HG02610 (cell line): ENCODE results near the gene BRD1.
"Not testable (repeated sequence)": the region's sequence is repeated elsewhere in the genome, so short reads cannot be mapped to it uniquely, and the experiment has no call there.

ENCODE experiments used
- ATAC-seq: cut with Tn5 transposase; IDR thresholded peaks from one replicate; pipeline ENCODE4 v1.9.1; 2021; ENCODE audit warnings: mild to moderate bottlenecking, moderate library complexity; ENCODE audit not compliant: unreplicated experiment

Gene BRD1

DNA sequence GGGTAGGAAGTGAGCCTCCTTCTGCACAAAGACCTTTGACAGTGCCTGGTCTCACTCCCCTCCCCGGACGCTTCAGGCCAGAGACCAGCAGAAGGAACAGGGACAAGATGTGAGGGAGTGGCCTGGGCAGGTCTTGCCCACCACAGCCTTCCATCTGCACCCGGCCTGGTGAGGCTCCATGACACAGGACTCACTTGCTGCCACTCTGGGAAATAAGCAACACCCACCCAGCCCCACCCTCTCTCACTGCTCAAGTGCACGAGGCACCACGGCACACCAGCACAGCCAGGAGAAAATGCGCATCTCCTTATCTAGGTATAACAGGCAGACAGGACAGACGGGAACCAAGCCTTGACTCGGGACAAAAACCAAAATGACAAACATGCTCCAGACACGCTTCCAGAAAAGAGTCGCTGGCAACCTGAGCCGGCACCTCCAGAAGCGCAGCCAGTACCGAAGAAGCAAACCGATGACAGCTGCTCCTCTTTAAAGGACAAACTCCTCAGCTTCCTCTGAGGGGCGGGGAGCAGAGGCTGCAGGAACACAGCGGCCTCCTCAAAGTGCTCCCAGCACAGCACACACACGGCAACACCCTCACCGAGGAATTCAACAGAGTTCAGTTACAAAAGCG is 41.7 kb downstream of the BRD1 start:
- no peak for ATAC-seq

DNA sequence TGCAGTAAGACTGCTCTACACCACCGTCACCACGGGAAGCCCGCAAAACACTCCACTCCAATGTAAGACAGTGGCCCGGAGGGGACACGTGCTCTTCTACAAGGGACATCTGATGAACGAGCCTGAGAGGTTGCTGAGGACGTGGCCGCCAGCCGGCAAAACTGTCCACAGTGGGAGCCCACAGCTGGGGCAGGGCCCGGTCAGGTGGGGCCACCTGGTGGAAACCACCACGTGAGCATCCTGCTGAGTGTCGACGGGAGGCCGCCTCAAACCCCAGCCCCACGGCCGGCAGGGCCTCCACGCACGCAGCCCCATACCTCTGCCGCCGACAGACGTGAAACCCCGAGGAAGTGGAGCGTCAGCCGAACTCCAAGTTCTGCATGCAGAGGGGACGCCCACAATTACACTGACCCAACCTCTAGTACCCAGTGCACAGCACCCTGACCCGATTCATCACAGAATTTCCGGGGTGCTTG is 42.6 kb downstream of the BRD1 start:
- ATAC-seq, result no peak

DNA sequence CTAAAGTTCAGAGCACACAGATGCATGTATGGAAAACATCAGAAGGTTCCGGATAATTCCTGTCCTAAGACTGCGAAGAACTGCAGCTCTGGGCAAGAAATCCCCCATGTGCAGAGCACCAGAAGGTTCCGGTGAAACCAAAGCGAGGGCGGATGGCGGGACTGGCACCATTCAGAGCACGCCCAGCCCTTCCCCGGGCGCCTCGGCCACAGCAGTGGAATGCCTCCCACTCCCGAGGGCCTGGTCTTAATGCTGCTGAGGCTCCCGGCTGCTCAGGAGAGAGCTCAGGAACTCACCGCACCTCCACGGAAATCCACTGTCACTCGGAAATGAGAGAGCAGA is 43.1 kb downstream of the BRD1 start:
- ATAC-seq, result no peak

DNA sequence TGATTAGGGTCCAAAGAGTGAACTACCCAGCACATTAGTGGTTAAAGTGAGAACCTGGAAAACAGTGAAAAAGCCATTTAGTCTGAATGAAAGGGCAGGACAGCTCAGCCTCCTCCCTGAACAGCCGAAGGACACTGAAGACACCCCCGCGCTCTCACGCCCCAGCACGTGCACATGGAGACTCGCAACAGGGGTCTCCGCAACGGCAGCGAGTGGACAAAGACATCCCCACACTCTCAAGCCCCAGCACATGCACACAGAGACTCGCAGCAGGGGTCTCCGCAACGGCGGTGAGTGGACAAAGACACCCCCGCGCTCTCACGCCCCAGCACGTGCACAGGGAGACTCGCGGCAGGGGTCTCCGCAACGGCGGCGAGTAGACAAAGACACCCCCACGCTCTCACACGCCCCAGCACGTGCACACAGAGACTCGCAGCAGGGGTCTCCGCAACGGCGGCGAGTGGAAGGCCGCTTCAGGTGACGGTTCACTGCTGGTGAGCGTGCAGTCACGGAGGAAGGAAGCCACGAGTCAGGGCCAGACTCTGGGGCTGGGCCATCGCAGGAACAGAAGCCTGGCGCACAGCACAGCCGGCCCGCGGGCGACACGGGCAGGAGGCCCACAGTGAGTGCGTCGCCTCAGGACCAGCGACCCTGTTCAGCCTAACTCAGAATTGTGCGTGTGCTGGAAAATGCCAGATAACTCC is 43.6 kb downstream of the BRD1 start:
- no peak for ATAC-seq

DNA sequence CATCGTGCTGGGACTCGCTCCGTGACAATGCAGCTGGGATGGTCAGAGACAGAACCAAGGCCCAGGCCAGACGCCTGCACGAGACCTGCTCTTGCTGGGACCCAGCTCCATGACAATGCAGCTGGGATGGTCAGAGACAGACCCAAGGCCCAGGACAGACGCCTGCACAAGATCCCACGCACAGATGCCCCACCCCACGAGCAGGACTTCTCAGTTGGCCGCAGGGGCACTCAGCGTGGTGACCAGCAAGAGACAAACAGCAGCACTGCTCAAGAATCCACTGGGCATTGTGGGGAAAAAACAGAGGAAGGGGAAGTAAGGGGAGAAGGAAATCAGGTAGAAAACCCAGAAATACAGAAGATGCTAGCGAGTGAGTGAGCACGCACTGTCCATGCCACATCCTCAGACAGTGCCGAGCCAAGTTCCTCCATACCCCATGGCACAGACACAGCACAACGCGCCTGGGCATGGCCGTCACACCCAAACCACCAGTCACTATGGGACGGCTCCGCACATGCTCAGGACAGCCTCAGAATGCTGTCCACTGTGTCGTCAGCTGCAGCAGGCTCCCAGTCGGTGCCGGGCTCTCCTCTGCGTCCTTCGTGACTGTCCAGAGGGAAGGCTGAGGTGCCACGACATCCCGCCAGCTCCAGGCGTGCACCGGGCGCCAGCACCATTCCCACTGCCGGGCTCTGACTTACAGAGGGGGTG is 44.5 kb downstream of the BRD1 start:
- ATAC-seq, result no peak

DNA sequence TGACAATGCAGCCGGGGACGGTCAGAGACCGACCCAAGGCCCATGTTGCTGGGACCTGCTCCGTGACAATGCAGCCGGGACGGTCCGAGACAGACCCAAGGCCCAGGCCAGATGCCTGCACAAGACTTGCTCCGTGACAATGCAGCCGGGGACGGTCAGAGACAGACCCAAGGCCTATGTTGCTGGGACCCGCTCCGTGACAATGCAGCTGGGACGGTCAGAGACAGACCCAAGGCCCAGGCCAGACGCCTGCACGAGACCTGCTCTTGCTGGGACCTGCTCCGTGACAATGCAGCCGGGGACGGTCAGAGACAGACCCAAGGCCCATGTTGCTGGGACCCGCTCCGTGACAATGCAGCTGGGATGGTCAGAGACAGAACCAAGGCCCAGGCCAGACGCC is 45.8 kb downstream of the BRD1 start:
- not testable (repeated sequence) for ATAC-seq

DNA sequence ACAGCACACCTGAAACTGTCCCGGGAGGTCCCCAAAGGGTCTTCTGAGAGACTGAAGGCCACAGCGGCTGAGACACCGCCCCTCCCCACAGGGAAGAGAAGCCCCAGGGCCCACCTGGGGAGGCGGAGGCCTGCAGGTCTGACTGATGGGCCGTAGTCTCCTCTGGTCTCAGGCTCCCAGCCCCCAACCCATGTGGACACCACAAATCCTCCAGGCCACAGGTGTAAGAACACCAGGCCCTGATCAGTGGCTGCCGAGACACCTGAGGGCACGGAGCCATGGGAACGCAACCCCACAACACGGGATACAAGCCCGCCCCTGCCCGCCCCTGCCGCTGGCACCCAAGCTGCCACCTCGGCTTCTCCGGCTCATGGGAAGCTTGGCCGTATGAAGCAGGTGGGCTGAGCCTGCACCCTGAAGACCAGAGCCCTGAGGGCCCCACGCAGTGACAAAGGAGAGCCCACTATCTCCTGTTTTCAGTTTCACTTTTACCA is 46.3 kb downstream of the BRD1 start:
- ATAC-seq, result no peak

DNA sequence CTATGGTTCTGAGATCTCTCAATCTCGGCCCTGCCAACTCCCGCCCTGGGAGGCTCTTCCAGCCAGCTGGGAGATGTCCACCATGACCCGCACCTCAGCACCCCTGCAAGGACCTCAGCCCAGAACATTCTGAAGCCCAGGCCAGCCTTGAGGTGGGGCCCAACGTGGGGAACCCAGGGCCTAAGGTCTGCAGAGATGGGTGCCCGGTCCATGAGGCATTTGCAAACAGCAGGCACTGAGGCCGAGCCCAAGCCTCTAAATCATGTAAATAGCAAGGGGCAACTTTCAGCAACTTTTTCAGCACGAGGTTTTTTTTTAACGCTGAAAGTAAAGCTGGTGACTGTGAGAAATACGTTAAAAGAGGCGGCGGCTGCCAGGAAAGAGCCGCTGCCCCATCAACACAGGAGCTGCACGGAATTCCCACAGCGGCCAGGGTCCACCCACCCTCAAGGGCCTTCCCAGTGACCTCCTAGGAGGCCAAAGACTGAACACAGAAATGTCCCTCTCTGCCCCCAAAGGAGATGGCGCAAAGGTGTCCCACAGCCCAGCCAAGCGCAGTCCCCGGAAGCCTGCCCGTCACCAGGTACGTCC is 46.9 kb downstream of the BRD1 start:
- ATAC-seq, result no peak

DNA sequence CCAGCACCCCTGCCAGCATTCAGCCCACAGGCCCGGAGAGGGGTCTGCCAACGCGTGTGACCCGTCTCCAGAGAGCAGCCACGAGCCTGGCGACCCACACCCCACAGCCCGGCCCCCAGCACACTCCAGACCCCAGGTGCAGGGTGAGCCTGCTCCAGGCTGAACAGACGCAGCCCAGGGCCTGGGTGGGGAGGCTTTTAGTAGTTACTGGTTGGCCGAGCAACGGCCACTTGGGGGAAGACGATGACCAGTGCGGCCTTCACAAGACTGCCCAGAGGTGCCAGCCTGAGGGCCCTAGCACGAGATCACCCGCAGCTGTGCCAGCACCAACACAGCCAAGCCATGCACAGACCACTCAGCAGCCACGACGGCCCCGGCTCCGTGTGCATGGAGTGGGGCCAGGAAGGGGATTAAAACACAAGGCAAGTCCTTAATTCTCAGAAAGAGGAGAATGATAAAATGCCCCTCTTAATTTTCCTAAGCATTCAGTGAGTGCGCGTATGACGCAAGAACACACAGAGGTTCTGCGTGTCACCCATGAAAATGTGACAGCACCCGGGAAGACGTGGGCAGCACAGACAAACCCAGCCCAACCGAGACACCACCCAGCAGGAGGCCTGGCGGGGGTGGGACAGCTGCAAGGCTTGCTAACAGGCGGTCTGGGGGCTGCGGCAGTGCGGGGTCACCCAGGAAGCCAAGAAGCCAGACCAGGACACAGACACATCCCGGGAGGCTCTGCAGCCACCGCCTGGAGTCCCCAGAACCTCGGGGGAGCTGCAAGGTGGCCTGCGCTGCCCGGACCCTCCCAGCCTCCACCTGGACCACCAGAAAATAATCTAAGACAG is 47.6 kb downstream of the BRD1 start:
- ATAC-seq, result no peak

DNA sequence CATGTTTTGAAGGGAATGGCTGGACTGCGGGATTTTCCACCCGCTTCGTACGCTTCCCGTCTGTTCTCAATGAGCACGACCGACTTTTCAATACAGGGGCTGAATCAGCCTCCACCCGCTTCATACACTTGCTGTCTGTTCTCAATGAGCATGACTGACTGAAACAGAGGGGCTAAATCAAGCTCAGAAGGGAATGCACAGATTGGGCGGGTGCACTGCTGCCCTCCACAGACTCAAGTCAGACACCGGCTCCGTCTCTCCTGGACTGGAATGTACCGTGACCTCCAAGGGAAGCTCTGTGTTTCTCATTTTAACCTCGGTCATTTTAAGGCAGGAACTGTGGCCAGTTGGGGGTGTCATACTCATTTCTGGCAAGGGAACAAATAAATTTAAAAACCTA is 48.5 kb downstream of the BRD1 start:
- ATAC-seq, result no peak

DNA sequence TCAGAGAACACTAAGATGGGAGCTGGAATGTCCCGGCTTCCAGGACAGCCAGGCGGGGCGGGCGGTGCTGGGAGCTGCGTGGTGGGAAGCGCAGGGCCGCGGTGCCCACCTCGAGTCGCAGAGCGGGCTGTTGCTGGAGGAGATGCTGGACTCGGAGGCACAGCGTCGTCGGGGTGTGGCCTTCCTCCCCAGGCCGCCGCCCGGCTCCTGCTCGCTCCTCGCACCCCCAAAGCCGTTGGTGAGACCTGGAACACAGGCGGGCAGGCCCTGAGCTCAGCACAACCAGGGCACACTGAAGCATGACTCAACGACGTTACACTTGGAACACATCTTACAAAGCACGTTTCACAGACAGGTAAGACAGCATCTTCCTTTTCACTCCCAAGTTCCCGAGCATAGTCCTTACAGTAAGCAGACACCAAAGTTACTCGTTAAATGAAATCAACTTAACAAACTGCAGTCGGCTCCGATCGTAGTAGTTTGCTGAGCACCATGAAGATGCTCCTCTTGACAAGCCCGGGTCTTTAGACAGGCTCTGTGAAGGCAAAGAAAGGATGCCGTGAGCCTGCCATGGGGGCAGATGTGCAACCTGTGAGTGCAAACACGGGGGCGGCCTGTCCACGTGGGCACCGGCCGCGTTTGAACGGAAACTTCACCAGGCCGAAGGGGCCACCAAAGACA is 50.0 kb downstream of the BRD1 start:
- ATAC-seq, result no peak

DNA sequence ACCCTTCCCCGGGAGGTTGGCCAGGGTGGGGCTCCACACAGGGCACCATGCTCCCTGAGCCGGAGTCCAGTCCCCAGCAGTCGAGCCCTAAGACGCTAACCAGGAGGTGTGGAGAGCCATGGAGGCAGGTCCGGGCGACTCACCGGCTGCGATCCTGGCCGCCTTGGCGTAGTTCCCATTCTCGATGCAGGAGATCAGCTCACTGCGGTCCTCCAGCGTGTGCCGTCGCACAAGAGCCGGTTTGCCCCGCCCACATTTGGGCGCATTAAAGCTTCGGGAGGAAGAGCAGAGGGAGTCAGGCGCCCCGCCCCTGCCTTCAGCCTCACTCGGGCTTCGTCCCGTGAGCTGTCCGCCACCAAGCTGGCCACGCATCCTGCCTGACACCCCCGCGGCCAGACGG is 50.8 kb downstream of the BRD1 start:
- no peak for ATAC-seq

DNA sequence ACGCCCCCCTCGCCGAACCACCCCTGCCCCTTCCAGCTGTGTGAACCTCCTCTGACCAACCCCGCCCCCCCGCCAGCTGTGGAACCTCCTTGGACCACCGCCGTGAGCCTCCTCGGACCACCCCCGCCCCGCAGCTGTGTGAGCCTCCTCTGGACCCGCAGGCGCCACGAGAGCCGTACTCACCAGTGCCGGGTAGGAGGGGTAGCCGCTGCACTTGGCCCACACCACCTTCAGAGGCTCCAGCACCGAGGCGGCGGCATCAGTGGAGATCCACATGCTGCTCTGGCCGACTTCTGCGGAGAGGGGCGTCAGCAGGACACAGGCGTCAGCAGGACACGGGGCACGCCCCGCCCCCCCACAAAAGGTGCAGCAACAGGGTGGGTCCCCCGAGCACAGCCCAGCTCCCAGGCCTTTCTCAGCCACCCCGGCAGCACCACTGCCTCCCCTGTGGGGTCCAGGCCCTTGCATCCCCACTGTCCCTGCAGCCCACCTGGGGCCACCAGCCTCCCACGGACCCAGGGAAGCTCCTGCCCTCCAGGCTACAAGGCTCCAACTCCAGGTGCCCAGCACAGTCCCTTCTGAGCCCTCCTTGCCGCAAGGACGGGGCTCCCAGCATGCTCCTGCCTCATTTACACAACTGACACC is 51.7 kb downstream of the BRD1 start:
- no peak for ATAC-seq

DNA sequence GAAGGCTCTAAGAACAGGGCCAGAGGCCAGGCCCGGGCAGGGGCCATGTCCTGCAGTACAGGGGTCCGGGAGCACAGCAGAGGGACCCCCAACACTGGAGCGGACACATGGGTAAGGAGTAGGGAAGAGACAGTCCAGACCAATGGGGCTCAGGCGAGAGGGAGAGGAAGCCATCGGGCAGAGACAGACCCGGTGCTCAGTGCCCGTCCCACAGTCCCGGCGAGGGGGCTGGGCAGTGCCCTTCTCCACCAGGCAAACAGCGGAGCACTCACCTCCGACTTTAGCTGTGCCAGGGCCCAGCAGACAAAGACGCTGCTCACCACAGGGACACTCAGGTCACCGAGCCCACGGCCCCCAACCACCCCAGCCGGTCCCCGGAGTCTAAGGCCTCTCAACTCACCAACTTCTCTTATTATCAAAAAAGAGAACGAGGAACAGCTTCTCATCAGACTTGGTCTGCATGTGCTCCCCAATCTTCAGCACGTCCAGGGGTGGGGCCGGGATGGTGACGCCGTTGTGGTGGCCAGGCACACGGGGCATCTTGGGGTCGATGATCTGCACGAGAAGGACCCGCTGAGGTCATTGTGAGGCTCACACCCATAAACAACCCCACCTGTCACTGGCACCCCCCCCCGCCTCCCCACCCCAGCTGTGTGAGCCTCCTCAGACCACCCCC is 52.3 kb downstream of the BRD1 start:
- no peak for ATAC-seq

DNA sequence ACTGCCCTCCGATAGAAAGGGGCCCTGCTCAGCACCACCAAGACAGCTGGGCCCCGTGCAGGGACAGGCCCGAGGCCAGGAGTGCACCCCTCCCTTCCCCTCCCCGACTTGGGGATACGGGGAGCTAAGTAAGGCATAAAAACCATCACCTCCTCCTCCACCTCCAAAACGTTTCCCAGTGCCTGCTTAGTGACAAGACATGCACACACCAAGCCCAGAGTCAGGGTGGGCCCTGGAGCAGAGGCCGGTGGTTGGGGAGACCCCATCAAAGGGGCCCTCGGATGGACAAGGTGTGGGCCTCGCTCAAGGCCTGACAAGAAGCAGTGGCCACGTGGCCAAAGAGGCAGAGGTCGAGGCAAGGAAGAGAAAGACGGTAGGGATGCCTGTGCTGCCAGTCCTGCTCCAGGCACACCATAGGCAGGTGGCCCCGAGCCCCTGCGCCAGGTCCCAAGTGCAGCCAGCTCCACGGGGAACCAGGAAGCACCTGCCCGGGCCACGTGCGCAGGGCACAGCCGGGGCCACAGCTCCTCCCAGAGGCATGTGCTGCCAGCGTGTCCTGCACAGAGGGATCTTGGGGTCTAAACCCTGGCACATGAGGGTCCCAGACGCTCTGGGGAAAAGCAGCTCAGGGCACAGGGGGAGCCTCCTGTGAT is 53.0 kb downstream of the BRD1 start:
- no peak for ATAC-seq

DNA sequence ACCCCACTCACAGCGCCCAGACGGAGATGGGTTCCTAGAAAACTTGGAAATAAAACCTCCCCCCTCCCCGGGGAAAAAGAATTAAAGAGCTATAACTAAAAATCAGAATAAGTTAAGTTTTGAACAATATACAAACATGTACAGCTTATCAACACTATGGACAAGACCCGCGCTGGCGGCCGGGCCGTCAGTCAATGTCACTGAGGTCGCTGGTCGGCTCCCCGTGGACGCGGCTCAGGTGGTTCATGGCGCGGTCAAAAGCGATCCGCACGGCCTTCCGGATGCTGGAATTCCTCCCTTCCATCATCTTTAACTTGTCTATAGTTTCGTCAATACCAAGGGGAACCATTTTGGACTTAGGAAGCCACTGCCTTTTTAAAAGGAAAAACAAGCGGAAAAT is 53.6 kb downstream of the BRD1 start:
- no peak for ATAC-seq

DNA sequence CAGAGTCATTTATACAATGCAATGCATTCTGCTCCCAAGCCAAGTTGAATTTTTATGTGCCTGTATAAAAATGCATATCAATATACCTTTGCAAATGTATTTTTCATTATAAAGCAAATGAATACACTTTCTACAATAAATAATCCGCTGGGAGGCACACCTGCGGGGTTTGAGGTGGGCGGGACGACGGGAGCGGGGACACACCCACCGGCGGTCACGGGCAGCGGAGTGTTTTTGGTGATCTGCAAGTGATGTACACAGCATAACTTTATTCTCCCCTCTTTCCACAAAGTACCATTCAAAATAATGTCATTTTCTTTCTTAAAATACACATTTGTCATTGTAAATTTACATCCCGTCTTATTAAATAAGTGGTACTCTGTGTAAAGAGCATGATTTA is 54.1 kb downstream of the BRD1 start:
- ATAC-seq, result no peak

DNA sequence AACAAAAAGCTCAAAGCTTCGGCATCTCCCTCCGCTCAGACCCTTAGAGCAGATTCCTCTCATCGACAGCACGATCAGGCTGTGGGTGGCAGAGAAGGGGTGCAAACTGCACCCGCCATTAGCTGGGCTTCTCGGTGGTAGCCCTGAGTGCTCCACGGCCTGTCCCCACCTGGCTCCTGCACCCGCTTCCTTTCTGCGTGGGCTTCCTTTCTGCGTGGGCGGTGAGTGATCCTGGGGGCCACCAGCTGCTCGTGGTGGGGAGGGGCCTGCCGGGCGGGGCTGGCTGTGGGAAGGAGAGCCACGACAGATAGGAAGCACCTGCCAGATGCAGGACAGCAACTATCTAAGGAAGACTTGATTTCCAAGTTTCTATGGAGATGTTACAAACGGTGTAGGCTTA is 55.0 kb downstream of the BRD1 start:
- ATAC-seq, result no peak
